OCI-LY7 (cell line): ENCODE data around the gene C5orf47. TPM values are rescaled to one million over a fixed set of nuclear protein-coding genes. Genes with fewer than 3 reads are reported as not detected.

Experiments used
- BruUV-seq: library from RNA; stranded (reverse); fragments of 400-500 nt; replicated peaks from 2 replicates; lab custom pipeline; 2021; lab: Mats Ljungman, UMichigan
- CTCF ChIA-PET: fragments of 300-600 bp; sonication (Branson Sonifier 250); formaldehyde crosslinking; loops from one replicate; lab custom pipeline; 2022; ENCODE audit warnings: antibody characterized with exemption; ENCODE audit not compliant: unreplicated experiment; lab: Charles Lee
- POLR2A ChIA-PET: fragments of 300-600 bp; sonication (Branson Sonifier 250); formaldehyde crosslinking; loops from one replicate; lab custom pipeline; 2022; ENCODE audit warnings: antibody characterized with exemption; lab: Charles Lee
- DNase-seq: peaks from one replicate; pipeline ENCODE4 v3.0.0-alpha.2; 2015; ENCODE audit warnings: low spot score
- H2AFZ ChIP-seq: fragments of 200-600 bp; sonication (generic), shearing (Covaris generic); 2 replicates; pipeline ENCODE4 v1.6.1; 2014; ENCODE audit warnings: mild to moderate bottlenecking, antibody characterized with exemption, low read length, moderate library complexity
- H3K27ac ChIP-seq: fragments of 200-600 bp; sonication (generic); 2 replicates; pipeline ENCODE4 v1.5.1; 2014; ENCODE audit warnings: mixed run types, low read depth, mild to moderate bottlenecking, moderate library complexity, low read length, inconsistent platforms; ENCODE audit not compliant: poor library complexity, severe bottlenecking
- H3K36me3 ChIP-seq: fragments of 200-600 bp; sonication (generic); 2 replicates; pipeline ENCODE4 v1.6.1; 2014; ENCODE audit warnings: mild to moderate bottlenecking, antibody characterized with exemption, low read length, moderate library complexity, mixed read lengths; ENCODE audit not compliant: insufficient read depth
- H3K4me1 ChIP-seq: fragments of 200-600 bp; sonication (generic); 2 replicates; pipeline ENCODE4 v1.5.1; 2014; ENCODE audit warnings: mild to moderate bottlenecking, low read length; ENCODE audit not compliant: insufficient read depth, poor library complexity, severe bottlenecking
- H3K4me2 ChIP-seq: fragments of 200-600 bp; sonication (generic); 2 replicates; pipeline ENCODE4 v1.6.1; 2014; ENCODE audit warnings: mild to moderate bottlenecking, low read length
- H3K4me3 ChIP-seq: fragments of 200-600 bp; sonication (generic); 2 replicates; pipeline ENCODE4 v1.5.1; 2014; ENCODE audit warnings: mild to moderate bottlenecking, low read depth, low read length; ENCODE audit not compliant: poor library complexity, severe bottlenecking
- H3K79me2 ChIP-seq: fragments of 200-600 bp; sonication (generic); 2 replicates; pipeline ENCODE4 v1.6.1; 2016; ENCODE audit warnings: low read depth, mild to moderate bottlenecking, low read length, moderate library complexity, mixed read lengths; ENCODE audit not compliant: insufficient read depth
- H3K9me2 ChIP-seq: fragments of 200-600 bp; sonication (generic); 2 replicates; pipeline ENCODE4 v1.6.1; 2016; ENCODE audit warnings: mild to moderate bottlenecking, low read length, mixed read lengths; ENCODE audit not compliant: insufficient read depth
- H3K9me3 ChIP-seq: fragments of 200-600 bp; sonication (generic); 2 replicates; pipeline ENCODE4 v1.6.1; 2014; ENCODE audit warnings: mild to moderate bottlenecking, mixed run types, low read length, mixed read lengths
- H4K20me1 ChIP-seq: fragments of 200-600 bp; sonication (generic); 2 replicates; pipeline ENCODE4 v1.6.1; 2014; ENCODE audit warnings: mild to moderate bottlenecking, antibody characterized with exemption, low read length, moderate library complexity, mixed read lengths; ENCODE audit not compliant: insufficient read depth
- EZH2phosphoT487 ChIP-seq: fragments of 200-600 bp; sonication (generic); IDR thresholded peaks from 2 replicates; pipeline ENCODE4 v1.6.1; 2018; ENCODE audit warnings: low read depth, borderline replicate concordance, mild to moderate bottlenecking, mixed run types, antibody characterized with exemption, low read length, moderate library complexity, mixed read lengths
- intact Hi-C: fragments of 100-400 bp; cut with micrococcal nuclease; formaldehyde crosslinking; loops from one replicate; pipeline ENCODE4 v1.10.0; 2022; ENCODE audit not compliant: unreplicated experiment
- total RNA-seq, 2 experiments: library from RNA; depleted of rRNA in 1 of 2; stranded (reverse); fragments of >200 nt in 1 of 2; shearing (Covaris generic) in 1 of 2; gene quantifications; 2 replicates each; pipeline ENCODE4 v1.2.3, GENCODE V29; 2014 to 2022
- TF ChIP-seq, protein P1 (sequence below): fragments of 200-600 bp; sonication (generic); conservative IDR thresholded peaks from 2 replicates; pipeline ENCODE4 v1.5.1; 2014; ENCODE audit warnings: mild to moderate bottlenecking, antibody characterized with exemption, low read length, moderate library complexity, mixed read lengths

The C5orf47 gene
- total RNA-seq, 2 experiments from 2014 or later = not detected

DNA sequence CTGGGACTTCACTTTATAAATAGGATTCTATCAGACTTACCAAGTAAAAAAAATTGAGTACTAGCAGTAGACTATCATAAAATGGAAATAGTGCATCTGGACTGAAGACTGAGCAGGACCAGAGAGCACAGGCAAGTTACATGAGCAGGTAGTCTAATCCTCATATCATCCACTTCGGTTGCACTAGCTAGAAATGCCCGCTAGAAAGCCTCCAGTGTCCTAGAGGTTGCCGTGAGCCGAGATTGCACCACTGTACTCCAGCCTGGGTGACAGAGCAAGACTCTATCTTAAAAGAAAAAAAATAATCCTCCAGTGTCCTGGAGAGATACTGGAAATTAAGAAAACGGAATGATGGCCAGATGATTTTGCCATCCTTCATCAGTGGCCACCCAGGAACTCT is 20.0 kb downstream of the C5orf47 start:
- Histone ChIP-seq H4K20me1 (no peaks in the 10 kb centered on the region), H3K79me2 (no peaks in the 10 kb centered on the region), H2AFZ (no peak overlapping the region), H3K4me3 (no peak overlapping the region), H3K27ac (no peak overlapping the region), H3K36me3 (no peaks in the 10 kb centered on the region), H3K9me3 (no peaks in the 10 kb centered on the region), H3K4me2 (no peak overlapping the region), H3K9me2 (no peaks in the 10 kb centered on the region), H3K4me1 (no peaks in the 10 kb centered on the region)
- TF ChIP-seq, protein P1, sequence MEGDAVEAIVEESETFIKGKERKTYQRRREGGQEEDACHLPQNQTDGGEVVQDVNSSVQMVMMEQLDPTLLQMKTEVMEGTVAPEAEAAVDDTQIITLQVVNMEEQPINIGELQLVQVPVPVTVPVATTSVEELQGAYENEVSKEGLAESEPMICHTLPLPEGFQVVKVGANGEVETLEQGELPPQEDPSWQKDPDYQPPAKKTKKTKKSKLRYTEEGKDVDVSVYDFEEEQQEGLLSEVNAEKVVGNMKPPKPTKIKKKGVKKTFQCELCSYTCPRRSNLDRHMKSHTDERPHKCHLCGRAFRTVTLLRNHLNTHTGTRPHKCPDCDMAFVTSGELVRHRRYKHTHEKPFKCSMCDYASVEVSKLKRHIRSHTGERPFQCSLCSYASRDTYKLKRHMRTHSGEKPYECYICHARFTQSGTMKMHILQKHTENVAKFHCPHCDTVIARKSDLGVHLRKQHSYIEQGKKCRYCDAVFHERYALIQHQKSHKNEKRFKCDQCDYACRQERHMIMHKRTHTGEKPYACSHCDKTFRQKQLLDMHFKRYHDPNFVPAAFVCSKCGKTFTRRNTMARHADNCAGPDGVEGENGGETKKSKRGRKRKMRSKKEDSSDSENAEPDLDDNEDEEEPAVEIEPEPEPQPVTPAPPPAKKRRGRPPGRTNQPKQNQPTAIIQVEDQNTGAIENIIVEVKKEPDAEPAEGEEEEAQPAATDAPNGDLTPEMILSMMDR = no peak
- TF ChIP-seq EZH2phosphoT487 = no peak
- intact Hi-C loops = no loop called here
- BruUV-seq = no TSS peak
- DNase-seq = no peak
- POLR2A ChIA-PET = no interaction called here
- CTCF ChIA-PET = no interaction called here

DNA sequence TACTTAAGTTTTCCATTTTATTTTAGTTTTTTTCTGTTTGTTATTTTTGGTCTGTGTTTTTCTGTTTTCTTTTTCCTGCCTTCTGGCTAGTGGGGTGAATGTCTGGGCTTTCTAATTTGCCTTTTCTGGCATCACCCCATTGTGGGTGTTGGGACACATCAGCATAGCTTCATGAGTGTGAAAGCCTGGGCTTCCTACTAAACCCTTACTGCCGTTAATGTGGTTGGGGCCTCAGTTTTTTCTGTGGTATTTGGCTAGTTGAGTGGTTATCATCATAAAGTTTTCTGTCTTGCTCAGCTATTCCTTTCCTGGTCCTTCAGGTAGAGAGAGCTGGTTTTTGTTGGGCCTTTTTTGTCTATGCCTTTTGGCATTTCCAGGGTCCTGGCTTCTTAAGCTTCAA is 21.4 kb downstream of the C5orf47 start:
- Histone ChIP-seq H2AFZ (no peak overlapping the region), H3K4me3 (no peak overlapping the region), H3K9me3 (no peaks in the 10 kb centered on the region), H4K20me1 (no peaks in the 10 kb centered on the region), H3K79me2 (no peaks in the 10 kb centered on the region), H3K36me3 (no peaks in the 10 kb centered on the region), H3K4me1 (no peaks in the 10 kb centered on the region), H3K4me2 (no peak overlapping the region), H3K27ac (no peak overlapping the region), H3K9me2 (no peaks in the 10 kb centered on the region)
- no peak for DNase-seq
- CTCF ChIA-PET = no interaction called here
- POLR2A ChIA-PET = interaction anchor here (0.5 kb wide), 1 partner anchor 858 kb away, joined by 3 read pairs; no protein-coding TSS in a partner anchor
- intact Hi-C loops = no loop called here
- no peak for TF ChIP-seq EZH2phosphoT487
- TF ChIP-seq, protein P1 = no peak
- no TSS peak for BruUV-seq

DNA sequence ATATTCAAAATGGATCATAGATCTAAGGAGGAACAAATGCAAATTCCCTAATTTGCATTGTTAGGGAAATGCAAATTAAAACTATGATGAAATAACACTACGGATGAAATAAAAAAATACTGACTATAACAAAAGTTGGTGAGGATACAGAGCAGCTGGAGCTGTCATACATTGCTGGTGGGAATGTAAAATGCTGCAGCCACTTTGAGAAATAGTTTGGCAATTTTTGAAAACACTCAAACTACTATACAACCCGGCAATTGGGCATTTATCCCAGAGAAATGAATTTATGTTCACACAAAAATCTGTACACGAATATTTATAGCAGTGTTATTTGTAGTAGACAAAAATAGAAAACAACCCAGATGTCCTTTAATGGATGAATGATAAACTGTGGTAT is 22.5 kb downstream of the C5orf47 start:
- Histone ChIP-seq H3K4me1 (no peaks in the 10 kb centered on the region), H3K36me3 (no peaks in the 10 kb centered on the region), H3K4me2 (no peak overlapping the region), H3K27ac (no peak overlapping the region), H2AFZ (no peak overlapping the region), H3K9me2 (no peaks in the 10 kb centered on the region), H3K4me3 (no peak overlapping the region), H3K79me2 (no peaks in the 10 kb centered on the region), H3K9me3 (no peaks in the 10 kb centered on the region), H4K20me1 (no peaks in the 10 kb centered on the region)
- no TSS peak for BruUV-seq
- intact Hi-C loops = no loop called here
- TF ChIP-seq EZH2phosphoT487 = no peak
- TF ChIP-seq, protein P1 = no peak
- no peak for DNase-seq
- ChIA-PET POLR2A (no interaction called here), CTCF (no interaction called here)
